ENCODE measurements around the gene LENG1. TPM values are rescaled to one million over a fixed set of nuclear protein-coding genes. Genes with fewer than 3 reads are reported as not detected.

The LENG1 gene
- total RNA-seq, 4 donors from 2014 or later: 1.7 to 4.7 (median 4.3) TPM

GRCh38 chr19:54206831-54207177, 47.3 kb upstream of the LENG1 start:
- DNase-seq: no peak
- TF ChIP-seq, protein P1, sequence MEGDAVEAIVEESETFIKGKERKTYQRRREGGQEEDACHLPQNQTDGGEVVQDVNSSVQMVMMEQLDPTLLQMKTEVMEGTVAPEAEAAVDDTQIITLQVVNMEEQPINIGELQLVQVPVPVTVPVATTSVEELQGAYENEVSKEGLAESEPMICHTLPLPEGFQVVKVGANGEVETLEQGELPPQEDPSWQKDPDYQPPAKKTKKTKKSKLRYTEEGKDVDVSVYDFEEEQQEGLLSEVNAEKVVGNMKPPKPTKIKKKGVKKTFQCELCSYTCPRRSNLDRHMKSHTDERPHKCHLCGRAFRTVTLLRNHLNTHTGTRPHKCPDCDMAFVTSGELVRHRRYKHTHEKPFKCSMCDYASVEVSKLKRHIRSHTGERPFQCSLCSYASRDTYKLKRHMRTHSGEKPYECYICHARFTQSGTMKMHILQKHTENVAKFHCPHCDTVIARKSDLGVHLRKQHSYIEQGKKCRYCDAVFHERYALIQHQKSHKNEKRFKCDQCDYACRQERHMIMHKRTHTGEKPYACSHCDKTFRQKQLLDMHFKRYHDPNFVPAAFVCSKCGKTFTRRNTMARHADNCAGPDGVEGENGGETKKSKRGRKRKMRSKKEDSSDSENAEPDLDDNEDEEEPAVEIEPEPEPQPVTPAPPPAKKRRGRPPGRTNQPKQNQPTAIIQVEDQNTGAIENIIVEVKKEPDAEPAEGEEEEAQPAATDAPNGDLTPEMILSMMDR (IDR thresholded peaks at IDR 0.05): no peak
- no peak for TF ChIP-seq POLR2A (IDR thresholded peaks at IDR 0.05)
- WGBS, 2 donors: 72 to 78% methylated on average over 11 to 12 of the region's 13 CpGs
- peaks cover 43 to 91% (median 71%) of the 10 kb centered on the region in 3 donors for H3K4me1 ChIP-seq
- H3K36me3 ChIP-seq: peaks cover 34 to 72% (median 37%) of the 10 kb centered on the region in 3 donors
- H3K4me3 ChIP-seq: peak overlapping the region in 1 of 4 donors; percentile 35
- intact Hi-C loops (cut with DNase I): no loop called here
- H3K27ac ChIP-seq: peak overlapping the region in 3 of 4 donors; percentile 22 to 92 (median 76)
- H3K9me3 ChIP-seq: no peaks in the 10 kb centered on the region
- no peaks in the 10 kb centered on the region for H3K27me3 ChIP-seq

DNA sequence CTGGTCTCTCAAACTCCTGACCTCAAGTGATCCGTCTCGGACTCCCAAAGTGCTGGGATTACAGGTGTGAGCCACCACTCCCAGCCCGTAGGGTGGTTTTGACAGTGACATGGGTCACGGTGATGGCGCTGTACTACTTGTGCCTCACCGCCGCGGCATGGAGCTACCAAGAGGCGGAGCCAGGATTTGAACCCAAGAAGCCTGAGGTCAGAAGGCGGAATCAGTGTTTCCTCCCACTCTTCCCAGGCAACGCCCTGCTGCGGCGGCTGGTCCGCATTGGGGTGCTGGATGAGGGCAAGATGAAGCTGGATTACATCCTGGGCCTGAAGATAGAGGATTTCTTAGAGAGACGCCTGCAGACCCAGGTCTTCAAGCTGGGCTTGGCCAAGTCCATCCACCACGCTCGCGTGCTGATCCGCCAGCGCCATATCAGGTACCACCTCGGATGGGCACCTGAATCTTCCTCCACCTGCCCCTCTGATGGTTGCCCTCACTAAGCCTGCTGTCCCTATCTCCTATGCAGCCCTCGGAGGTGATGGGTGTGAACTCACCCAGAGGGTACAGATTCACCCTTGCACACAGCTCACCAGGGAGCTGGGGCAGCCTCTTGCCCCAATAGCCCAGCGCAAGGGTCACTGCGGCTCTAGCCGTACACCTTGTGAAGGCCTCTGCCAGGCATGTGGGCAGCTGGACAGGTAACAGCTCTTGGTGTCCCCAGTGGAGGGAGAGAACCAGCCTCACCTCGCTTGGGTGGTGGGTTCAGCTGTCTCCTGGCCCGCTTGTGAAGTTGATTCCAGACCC, 46.7 kb upstream of the LENG1 start:
- Histone ChIP-seq H3K9me3 (no peaks in the 10 kb centered on the region), H3K27me3 (no peaks in the 10 kb centered on the region), H3K4me1 (peaks cover 48 to 96% (median 75%) of the 10 kb centered on the region in 3 donors), H3K36me3 (peaks cover 34 to 78% (median 37%) of the 10 kb centered on the region in 3 donors), H3K4me3 (peak overlapping the region in 1 of 4 donors; percentile 35), H3K27ac (peak overlapping the region in 2 of 4 donors; percentile 2 to 92)
- no peak for DNase-seq
- intact Hi-C loops (cut with DNase I): no loop called here
- peak in 1 of 4 donors; percentile 20 for TF ChIP-seq POLR2A (IDR thresholded peaks at IDR 0.05)
- TF ChIP-seq, protein P1 (IDR thresholded peaks at IDR 0.05): no peak
- WGBS, 2 donors: 84 to 85% methylated on average over 4 to 17 of the region's 27 CpGs

DNA sequence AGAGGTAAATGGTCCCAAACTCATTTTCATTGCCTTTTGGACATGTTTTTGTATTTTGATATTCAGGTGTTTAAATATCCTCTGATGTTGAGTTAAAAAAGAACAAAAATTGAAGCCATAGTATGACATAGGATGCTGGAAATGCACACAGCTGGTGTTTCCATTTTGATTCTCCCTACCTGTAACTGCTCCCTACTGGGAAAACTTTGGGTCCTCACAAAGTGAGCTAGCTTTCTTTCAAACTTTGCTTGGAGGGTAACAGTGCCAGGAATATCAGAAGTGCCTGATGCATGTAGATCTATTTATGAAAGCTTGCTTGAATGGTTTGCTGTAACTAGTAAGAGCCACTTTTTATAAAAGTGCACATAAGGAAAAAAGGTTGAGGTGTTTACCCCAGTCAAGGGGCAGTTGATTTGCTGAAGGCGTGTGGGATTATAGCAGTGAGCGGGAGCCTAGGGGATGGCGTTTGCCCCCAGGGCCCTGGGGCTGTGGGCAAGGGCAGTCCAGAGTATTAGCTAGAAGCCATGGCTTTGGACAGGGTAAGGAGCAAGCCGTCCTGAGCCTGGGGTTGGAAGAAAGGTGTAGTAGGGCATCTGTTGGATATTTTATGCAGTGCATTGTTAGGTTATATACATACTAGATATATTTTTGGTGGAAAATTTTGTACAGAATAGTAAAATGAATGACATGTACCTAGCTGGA, 45.4 kb upstream of the LENG1 start:
- intact Hi-C loops (cut with DNase I): no loop called here
- Histone ChIP-seq H3K4me1 (peaks cover 43 to 92% (median 74%) of the 10 kb centered on the region in 3 donors), H3K4me3 (no peak overlapping the region), H3K27ac (no peak overlapping the region), H3K27me3 (no peaks in the 10 kb centered on the region), H3K36me3 (peaks cover 34 to 79% (median 37%) of the 10 kb centered on the region in 3 donors), H3K9me3 (no peaks in the 10 kb centered on the region)
- TF ChIP-seq POLR2A (IDR thresholded peaks at IDR 0.05): no peak
- TF ChIP-seq, protein P1 (IDR thresholded peaks at IDR 0.05): no peak
- no peak for DNase-seq
- WGBS, 2 donors: 67 to 73% methylated on average over 4 of the region's 4 CpGs

DNA sequence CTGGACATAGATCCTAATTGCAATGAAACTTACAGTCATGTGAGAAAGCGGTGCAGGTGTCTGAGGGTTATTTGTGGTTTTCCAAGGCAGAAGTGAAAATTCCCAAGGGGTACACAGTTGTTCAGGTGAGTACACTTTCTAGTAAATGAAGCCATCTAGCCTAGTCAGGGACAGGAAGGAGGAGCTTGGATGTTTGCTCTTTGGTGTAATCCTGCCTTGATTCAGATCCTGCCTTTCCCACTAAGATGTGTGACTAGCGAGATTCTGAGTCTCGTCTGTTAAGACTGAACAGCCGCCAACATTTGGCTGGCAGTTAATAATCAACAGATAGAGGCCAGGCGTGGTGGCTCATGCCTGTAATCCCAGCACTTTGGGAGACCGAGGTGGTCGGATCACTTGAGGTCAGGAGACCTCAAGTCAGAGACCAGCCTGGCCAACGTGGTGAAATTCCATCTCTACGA, 43.7 kb upstream of the LENG1 start:
- H3K4me1 ChIP-seq: peaks cover 31 to 79% (median 58%) of the 10 kb centered on the region in 3 donors
- no peak for TF ChIP-seq POLR2A (IDR thresholded peaks at IDR 0.05)
- TF ChIP-seq, protein P1 (IDR thresholded peaks at IDR 0.05): no peak
- peak overlapping the region in 3 of 4 donors; percentile 3 to 85 (median 10) for H3K4me3 ChIP-seq
- no peaks in the 10 kb centered on the region for H3K9me3 ChIP-seq
- DNase-seq: no peak
- 43 to 47% methylated on average over 8 to 9 of the region's 9 CpGs for WGBS, 2 donors
- H3K27me3 ChIP-seq: no peaks in the 10 kb centered on the region
- H3K27ac ChIP-seq: peak overlapping the region in 3 of 4 donors; percentile 6 to 32 (median 8)
- H3K36me3 ChIP-seq: peaks cover 34 to 71% (median 35%) of the 10 kb centered on the region in 3 donors
- intact Hi-C loops (cut with DNase I): no loop called here

GRCh38 chr19:54201980-54202379, 42.5 kb upstream of the LENG1 start:
- no peaks in the 10 kb centered on the region for H3K9me3 ChIP-seq
- intact Hi-C loops (cut with DNase I): no loop called here
- TF ChIP-seq, protein P1 (IDR thresholded peaks at IDR 0.05): no peak
- no peak for TF ChIP-seq POLR2A (IDR thresholded peaks at IDR 0.05)
- H3K27ac ChIP-seq: peak overlapping the region in 2 of 4 donors; percentile 94 to 99
- 31 to 43% methylated on average over 12 to 13 of the region's 13 CpGs for WGBS, 2 donors
- no peak for DNase-seq
- H3K4me1 ChIP-seq: peaks cover 27 to 67% (median 51%) of the 10 kb centered on the region in 3 donors
- no peaks in the 10 kb centered on the region for H3K27me3 ChIP-seq
- H3K4me3 ChIP-seq: peak overlapping the region; percentile 63 to 85 (median 78)
- H3K36me3 ChIP-seq: peaks cover 23 to 59% (median 23%) of the 10 kb centered on the region in 3 donors
